ENCODE data around the gene MAP3K3.

- no peak for TF ChIP-seq POLR2AphosphoS5 (IDR thresholded peaks at IDR 0.05; ENCODE audit: low read depth, low read length)
- no peak for TF ChIP-seq POLR2A (IDR thresholded peaks at IDR 0.05; ENCODE audit: low read depth, low read length)
Measured at GRCh38 chr17:63698381-63698885, 76.2 kb downstream of the MAP3K3 start.
